PC-3 (cell line): ENCODE results near the gene SPEF2.

ENCODE experiments used
- EZH2 ChIP-seq: fragments of 300-600 bp; sonication (generic); IDR thresholded peaks from one replicate; pipeline ENCODE4 v1.6.1; 2017; ENCODE audit warnings: antibody characterized with exemption, mild to moderate bottlenecking, low read length; ENCODE audit not compliant: unreplicated experiment
- TF ChIP-seq, protein P1 (sequence below): fragments of 300-600 bp; sonication (generic); conservative IDR thresholded peaks from 2 replicates; pipeline ENCODE4 v1.5.1; 2017; ENCODE audit warnings: antibody characterized with exemption, low read depth, mild to moderate bottlenecking, low read length

DNA sequence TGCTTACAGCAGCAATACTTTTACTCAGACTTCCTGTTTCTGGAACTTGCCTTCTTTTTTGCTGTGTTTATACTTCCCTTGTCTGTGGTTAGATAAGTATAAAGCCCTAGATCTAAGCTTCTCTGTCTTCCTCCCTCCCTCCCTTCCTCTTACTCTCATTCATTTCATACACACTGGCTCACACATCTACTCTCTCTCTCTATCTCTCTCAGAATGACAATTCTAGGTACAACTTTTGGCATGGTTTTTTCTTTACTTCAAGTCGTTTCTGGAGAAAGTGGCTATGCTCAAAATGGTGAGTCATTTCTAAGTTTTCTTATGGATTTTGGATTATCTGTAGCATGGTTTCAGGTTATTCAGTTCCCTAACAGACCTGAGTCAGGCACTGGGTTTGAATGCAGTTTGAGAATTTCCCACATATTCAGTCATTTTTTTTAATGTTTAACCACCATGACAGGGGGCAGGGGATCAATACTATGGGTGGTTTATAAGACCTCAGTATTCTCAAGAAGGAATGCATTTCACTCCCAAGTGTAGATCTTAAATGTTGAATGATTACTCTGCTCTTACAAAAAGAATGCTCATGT is 239.2 kb downstream of the SPEF2 start, which contains the start of gene IL7R:
- TF ChIP-seq, protein P1, sequence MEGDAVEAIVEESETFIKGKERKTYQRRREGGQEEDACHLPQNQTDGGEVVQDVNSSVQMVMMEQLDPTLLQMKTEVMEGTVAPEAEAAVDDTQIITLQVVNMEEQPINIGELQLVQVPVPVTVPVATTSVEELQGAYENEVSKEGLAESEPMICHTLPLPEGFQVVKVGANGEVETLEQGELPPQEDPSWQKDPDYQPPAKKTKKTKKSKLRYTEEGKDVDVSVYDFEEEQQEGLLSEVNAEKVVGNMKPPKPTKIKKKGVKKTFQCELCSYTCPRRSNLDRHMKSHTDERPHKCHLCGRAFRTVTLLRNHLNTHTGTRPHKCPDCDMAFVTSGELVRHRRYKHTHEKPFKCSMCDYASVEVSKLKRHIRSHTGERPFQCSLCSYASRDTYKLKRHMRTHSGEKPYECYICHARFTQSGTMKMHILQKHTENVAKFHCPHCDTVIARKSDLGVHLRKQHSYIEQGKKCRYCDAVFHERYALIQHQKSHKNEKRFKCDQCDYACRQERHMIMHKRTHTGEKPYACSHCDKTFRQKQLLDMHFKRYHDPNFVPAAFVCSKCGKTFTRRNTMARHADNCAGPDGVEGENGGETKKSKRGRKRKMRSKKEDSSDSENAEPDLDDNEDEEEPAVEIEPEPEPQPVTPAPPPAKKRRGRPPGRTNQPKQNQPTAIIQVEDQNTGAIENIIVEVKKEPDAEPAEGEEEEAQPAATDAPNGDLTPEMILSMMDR, result no peak
- no peak for TF ChIP-seq EZH2
